Stimulated activated naive CD4-positive, alpha-beta T cell (primary cell): ENCODE results near the gene OGFOD3.
"Not testable (repeated sequence)": the region's sequence is repeated elsewhere in the genome, so short reads cannot be mapped to it uniquely, and the experiment has no call there.

Source experiments
- DNase-seq, 6 experiments: peaks; one replicate each; lab custom pipeline; 2025; lab: John Stamatoyannopoulos, UW

The OGFOD3 gene

GRCh38 chr17:82386881-82387704, 31.3 kb downstream of the OGFOD3 start:
- no peak for DNase-seq

- DNase-seq = no peak
Measured at GRCh38 chr17:82386255-82386831, 32.0 kb downstream of the OGFOD3 start.

GRCh38 chr17:82385559-82386254, 32.7 kb downstream of the OGFOD3 start:
- no peak for DNase-seq

- DNase-seq = no peak
Measured at GRCh38 chr17:82384730-82385481, 33.5 kb downstream of the OGFOD3 start.

GRCh38 chr17:82384051-82384729, 34.2 kb downstream of the OGFOD3 start:
- no peak for DNase-seq

GRCh38 chr17:82383411-82383810, 35.0 kb downstream of the OGFOD3 start:
- DNase-seq = no peak

- no peak for DNase-seq
Measured at GRCh38 chr17:82382933-82383255, 35.5 kb downstream of the OGFOD3 start.

- DNase-seq = not testable (repeated sequence)
Measured at GRCh38 chr17:82382220-82382932, 36.0 kb downstream of the OGFOD3 start.

GRCh38 chr17:82381703-82382009, 36.7 kb downstream of the OGFOD3 start:
- DNase-seq = not testable (repeated sequence)

GRCh38 chr17:82380860-82381702, 37.3 kb downstream of the OGFOD3 start:
- DNase-seq = no peak

GRCh38 chr17:82378741-82379021, 39.7 kb downstream of the OGFOD3 start:
- no peak for DNase-seq

GRCh38 chr17:82377924-82378740, 40.3 kb downstream of the OGFOD3 start:
- DNase-seq = no peak

GRCh38 chr17:82377294-82377693, 41.1 kb downstream of the OGFOD3 start:
- not testable (repeated sequence) for DNase-seq

GRCh38 chr17:82376042-82376730, 42.2 kb downstream of the OGFOD3 start:
- DNase-seq = no peak

GRCh38 chr17:82375359-82376041, 42.9 kb downstream of the OGFOD3 start:
- no peak for DNase-seq

- DNase-seq = no peak
Measured at GRCh38 chr17:82374626-82375331, 43.6 kb downstream of the OGFOD3 start.

GRCh38 chr17:82373731-82374625, 44.4 kb downstream of the OGFOD3 start:
- no peak for DNase-seq
